NOMO-1 treated with DMSO at 0.1 percent for 48 hours (cell line): Measurements from ENCODE around the gene SLC4A4.

Experiments used
- DNase-seq: peaks from one replicate; lab custom pipeline; 2025; ENCODE audit not compliant: unreplicated experiment; lab: John Stamatoyannopoulos, UW

The SLC4A4 gene

DNA sequence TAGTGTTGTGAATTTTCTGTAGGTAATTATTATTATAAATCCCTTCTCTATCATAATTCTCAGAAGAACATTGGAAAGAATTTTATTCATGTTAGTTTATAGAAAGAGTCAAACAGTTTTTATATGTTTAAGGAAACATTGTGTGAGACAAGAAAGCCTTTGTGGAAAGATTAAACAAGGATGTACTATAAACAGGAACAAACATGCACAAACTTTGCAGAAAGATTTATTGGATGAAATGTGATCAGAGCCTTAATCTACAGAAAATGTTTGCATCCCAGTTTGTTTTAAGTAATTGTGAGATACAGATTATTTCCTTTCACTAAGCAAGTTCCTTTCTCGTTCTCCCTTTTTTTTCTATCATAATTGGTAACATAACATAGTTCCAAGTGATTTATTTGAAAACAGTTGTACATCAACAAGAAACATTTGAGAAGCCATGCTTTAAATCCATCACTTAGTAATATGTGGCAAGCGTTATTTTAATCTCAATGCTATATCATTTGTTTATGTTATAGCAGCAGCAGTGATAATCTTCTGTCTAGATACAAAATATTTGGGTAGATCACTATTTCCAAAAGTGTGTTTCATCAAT lies 129.4 kb downstream of the SLC4A4 start:
- no peak for DNase-seq

DNA sequence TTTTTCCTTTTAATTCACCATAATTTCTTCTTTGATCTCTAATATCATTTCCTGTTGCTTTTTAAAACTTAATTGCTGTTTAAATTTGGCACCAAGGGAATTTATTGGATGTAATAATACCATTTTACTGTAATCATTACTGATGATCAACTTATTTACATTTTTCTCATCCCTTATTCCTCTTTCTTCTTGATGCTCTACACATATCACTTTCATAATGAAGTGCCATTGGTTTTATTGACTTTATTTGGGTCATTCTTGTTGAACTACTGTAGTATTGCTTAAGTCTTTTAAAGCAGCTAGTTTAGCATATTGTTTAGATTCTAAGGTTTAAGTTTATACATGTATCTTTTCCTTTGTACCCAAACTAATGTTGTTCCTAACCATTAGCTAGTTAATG lies 130.7 kb downstream of the SLC4A4 start:
- DNase-seq = no peak

DNA sequence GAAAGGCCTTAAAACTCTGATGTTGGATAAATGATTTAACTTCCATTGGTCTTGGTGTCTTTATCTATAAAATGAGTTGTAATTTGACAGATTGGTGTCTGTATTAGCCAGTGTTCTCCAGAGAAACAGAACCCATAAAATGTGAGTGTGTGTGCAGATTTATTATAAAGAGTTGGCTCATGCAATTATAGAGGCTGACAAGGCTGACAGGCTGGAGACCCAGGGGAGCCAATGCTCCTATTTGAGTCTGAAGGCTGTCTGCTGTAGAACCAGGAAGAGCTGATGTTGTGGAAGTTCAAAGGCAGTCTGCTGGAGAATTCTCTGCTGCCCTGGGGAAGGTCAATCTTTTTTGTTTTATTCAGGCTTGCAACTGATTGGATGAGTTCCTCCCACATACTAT lies 131.7 kb downstream of the SLC4A4 start:
- DNase-seq = no peak

DNA sequence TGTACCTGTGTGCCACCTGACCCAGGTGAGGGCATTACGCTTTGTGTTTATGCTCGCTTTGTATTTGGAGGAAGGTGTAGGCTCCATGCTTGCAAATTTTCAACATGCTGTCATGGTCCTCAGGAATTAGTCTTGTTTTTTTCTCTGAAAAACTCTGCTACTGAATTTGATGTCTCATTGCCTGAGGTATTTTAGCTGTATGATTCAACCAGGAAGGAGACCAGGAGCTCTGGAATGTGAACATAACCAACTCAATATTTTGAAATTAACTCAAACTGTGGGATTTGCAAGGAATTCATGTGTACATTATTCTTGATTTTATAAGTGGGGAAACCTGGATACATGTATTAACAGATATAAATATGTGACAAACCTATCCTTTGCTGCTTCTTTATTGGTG lies 134.1 kb downstream of the SLC4A4 start:
- no peak for DNase-seq

DNA sequence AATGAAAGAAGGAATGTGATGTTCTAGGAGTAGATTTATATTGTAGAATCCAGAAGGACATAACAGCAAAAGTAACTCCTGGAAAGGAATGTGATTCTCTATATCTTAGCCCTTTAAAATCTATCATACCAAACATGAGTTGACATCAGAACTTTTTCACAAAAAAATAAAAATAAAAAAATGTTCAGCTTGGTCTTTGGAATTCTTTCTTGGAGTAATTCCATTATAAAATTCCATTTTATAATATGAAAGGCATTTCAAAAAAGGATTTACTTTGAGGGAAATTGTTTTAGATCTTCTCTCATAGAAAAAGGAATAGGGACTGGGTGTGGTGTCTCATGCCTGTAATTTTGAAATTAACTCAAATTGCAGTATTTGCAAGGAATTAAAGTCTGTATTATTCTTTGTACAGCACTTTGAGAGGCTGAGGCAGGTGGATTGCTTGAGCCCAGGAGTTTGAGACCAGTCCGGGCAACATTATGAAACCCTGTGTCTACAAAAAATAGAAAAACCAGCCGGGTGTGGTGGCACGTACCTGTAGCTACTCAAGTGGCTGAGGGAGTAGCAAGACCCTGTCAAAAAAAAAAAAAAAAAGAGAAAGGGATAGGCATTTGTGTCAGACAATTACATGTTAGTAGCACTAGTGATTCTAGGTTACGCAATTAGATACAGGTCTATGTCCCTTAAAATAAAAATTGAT lies 134.9 kb downstream of the SLC4A4 start:
- no peak for DNase-seq

DNA sequence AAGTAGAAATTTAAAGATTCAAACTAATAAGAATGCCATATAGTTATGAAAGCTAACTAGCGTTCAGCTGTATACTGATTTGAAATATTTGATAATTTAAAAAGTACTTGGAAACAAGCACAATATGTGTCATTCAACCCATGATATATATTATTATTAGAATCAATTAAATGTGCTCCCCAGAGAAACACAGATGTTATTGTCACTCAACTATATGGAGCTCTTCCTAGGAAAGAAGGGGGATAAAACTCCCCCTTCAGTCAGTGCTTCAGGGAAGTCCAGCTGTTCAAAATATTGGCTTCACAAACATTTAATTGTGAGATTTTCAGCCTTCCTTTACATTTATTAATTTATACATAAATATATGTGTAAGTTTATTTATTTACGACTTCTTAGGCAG lies 135.9 kb downstream of the SLC4A4 start:
- no peak for DNase-seq

DNA sequence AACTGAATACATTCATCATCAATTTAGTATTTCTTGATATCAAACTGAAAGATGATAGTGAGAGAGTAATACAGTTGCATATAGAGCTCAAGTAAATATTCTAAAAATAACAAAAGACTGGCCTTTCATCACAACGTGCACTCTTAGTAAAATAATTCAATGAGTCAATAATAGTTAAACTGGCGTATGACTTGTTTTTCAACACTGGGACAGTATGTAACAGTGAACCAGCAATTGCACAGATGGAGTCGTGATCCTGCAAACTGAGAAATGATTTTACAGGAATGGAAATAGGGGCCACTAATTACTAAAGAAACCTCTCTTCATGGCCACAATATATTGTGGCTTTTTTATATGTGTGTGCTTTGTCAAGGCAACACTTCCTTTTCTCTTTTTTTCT lies 137.4 kb downstream of the SLC4A4 start:
- DNase-seq = no peak

DNA sequence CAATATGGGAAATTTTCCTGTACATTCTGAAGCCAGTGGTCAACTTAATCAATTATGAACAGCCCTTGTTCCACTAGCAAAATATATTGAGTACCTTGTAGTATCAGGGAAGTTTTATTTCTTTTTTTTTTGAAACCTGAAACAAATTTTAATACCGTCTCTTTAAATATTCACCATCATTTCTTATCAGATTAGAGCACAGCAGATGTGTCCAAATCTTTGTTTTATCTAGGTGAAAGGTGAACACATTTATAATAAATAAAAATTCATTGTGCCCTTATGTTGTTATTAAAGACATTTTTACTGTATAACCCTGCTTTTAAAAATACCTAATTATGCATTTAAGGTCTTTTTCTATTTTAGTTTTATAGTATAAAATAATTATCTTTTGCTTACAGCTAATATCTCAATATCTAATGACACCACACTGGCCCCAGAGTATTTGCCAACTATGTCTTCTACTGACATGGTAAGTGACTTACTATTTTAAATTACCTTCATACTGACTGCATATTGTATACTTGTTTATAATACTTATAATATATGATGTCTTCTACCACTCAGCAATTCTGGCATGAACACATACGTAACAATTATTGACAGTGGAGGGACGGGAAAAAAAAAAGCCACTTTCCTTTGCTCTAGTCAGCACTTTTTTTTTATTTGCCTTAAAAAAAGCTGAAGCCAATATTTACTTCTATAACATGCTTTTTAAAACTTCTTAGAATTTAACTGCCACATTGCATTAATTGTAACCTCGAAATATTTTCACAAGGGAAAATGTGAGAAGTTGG lies 147.9 kb downstream of the SLC4A4 start:
- no peak for DNase-seq

DNA sequence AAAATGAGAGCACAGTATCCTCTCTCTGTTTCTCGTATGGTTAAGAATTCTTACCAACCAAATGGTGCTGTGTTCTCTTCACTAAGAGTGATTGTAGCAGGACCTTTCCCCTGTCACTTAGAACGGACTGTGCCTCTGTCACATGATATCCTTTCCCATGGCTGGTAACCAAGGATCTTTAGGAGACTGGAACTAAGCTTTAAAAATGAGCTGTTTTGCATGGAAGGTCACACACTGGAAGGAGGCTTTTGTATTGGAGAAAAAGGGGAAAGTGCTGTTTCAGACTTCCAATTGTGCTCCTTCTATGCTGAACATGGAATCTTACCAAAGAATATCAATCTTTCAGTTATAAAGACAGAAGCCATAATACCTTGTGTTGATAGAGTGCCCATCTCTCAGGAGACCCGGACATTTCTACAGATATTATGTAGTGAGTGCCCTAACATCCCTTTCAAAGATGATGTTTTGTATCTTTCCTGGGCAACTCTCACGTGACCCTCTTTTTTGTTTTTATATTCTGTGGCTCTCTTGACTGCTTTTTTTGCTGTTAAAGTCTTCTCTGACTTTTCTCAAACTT lies 148.6 kb downstream of the SLC4A4 start:
- DNase-seq = no peak

DNA sequence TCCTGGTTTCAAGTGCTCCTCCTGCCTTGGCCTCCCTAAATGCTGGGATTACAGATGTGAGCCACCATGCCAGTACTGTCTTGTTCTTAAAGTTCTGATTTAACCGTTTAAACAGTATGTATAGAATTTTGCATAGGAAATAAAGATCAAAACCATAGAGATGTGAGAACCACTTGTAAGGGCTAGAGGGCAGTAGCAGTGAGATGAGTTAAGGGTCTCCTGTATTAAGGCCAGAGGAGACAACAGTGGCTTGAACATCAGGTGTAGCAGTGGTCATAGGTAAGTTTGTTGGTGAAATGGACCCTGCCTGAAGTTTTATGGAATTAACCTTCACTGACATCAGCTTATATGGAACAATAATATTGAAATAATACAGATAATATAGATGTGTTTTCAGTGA lies 155.7 kb downstream of the SLC4A4 start:
- no peak for DNase-seq

DNA sequence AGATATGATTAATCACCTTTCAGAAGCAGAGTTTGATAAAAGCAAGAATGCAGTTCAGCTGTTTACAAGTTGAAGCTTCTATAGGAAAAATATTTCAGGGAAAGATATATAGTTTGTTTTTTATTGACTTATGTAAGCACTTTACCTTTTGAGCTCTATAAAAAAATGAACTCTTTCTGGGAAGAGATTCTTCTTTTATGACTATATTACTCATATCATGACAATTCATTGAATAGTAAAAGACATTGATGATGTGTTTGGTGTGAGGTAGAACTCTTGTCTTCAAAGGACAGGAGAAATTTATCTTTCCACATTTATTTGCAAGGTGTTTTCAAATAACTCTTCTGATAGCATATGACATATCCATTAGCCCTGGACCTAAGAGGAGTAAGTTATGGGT lies 156.6 kb downstream of the SLC4A4 start:
- no peak for DNase-seq

DNA sequence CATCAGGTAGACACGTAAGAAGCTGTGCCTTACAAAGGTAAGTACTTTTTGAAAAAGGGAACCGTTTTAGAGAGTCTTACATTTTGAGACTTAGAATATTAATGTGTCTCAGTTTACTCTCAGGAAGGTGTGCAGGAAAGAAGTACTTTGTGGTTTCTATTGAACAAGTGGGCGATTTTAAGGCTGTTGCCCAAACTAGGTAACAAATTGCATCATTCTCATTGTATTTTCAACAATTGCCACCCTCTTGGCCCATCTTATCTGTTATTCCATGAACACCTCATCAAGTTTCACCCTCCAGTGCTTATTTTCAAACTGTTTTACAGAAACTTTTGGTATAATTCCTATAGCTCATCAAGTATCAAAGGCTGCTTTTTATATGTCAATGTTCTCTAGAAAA lies 158.3 kb downstream of the SLC4A4 start:
- DNase-seq = no peak

DNA sequence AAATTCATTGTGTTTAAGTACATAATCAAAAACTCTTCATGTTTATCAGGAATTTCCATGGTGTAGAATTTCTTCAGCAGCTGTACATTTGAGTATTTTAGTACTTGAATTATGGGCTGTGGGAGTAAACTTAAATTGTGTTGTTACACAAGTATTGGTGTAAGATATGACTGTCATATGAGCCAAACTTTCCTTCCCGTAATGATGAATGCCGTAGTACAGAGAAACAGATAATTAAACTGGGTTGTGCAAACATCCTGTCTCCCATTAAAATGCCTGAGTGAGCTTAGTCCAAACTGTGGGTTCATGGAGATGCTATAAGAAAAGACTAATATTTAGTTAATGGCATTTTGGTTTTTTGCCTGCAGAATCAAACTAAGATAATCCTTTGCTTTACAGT lies 159.2 kb downstream of the SLC4A4 start:
- DNase-seq = no peak

DNA sequence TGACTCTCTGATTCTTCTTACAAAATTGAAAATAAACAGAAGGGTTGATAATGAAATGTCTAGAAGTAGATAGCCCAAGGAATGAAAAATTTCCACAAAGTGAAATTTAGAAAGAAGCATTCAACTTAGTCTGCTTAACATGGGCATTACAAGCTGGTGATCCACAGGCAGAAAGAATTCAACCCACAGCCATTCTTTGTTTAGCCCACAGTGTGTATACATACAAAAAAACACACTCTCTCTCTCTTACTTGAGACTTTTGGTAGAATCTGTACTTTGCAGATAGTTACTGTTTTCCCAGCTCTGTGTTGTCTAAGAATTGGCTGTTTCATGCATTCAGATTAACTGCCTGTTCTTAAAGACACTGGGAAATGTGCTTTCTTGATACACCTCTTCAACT lies 159.8 kb downstream of the SLC4A4 start:
- no peak for DNase-seq

DNA sequence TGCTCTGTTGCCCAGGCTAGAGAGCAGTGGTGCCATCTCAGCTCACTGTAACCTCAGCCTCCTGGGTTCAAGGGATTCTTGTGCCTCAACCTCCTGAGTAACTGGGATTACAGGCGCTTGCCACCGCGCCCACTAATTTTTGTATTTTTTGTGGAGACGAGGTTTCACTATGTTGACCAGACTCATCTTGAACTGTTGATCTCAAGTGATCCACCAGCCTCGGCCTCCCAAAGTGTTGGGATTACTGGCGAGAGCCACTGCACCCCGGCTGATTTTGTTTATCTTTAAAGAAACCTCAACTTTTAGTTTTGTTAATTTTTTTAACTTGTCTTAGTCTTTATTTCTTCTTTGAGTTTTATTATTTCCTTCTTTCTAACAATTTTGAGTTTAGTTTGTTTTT lies 163.2 kb downstream of the SLC4A4 start:
- DNase-seq = no peak

DNA sequence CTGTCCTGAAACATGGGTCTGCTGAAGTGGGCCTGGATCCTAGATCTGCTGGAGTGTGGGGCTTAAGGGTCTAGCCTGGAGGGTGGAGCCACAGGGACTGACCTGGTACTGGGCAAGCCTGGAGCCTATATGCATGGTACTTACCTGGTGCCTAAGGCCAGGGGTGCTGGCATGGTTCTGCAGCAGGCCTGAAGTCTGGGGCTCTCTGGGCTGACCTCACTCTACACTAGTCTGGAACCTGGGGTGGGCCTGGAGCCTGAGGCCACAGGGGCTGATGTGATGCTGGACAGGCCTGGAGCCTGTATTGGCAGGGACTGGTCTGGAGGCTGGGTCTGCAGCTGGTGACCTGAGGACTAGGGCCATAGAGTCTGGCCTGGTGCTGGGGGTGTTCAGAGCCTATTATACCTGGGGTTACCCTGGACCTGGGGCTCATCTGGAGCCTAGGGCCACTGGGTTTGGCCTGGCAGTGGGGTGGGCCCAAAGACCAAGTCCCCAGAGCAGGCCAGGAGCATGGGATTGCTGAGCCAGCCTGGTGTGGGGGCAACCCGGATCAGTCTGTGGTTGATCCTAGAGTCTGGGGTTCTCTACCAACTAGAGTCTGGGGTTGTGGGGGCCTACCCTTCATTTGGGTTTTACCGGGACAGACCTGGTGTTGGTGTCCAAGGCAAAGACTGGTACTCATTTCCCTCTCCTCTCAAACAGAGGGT lies 179.6 kb downstream of the SLC4A4 start:
- DNase-seq = no peak

DNA sequence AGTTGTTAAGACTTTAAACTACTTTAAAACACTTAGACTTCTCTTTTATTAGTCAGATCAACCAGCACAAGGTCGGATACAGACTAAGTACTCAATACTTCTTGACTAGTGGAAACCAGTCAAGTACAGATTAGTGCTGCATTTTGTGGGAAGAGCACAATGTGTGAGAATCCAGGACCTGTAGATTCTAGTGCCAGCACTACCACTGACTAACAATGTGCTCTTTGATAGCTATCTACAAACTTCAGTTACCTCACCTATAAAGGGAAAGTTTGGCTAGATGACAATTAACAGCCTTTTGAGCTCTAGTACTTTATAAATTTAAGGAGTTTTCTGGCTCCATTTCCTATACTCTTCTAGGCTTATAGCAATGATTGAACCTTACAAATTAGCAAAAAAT lies 181.5 kb downstream of the SLC4A4 start:
- no peak for DNase-seq

DNA sequence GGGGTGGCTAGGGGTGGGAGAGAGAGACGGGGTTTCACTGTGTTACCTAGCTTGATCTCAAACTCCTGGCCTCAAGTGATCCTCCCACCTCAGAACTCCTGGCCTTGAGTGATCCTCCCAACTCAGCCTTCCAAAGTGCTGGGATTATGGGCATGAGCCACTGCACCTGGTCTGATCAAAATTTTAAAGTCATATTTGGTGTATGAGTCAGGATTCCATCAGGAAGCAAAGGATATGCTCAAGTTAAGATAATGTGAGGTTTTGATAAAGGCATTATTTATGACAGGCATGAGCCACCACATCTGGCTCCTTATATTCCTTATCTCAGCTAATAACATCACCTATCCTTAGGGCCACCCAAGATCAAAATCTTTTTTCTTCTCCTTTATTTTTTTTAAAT lies 182.0 kb downstream of the SLC4A4 start:
- no peak for DNase-seq

DNA sequence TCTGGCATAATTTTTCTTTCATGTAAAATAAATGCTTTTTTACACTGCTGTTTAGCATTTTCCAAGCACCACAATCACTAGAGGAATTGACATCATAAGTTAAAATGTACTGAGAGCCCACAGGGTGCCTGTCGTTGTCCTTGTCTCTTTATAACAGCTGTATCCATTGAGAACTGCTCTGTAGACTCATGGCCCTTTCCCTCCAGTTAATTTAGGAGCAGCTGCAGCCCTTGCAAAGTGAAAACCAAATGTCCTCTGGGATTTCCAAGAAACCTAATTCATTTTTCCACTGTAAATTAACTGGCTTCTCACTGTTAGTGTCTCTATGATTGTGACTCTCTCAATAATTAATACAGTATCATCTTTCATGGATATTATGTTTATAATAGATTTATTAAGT lies 185.9 kb downstream of the SLC4A4 start:
- no peak for DNase-seq

DNA sequence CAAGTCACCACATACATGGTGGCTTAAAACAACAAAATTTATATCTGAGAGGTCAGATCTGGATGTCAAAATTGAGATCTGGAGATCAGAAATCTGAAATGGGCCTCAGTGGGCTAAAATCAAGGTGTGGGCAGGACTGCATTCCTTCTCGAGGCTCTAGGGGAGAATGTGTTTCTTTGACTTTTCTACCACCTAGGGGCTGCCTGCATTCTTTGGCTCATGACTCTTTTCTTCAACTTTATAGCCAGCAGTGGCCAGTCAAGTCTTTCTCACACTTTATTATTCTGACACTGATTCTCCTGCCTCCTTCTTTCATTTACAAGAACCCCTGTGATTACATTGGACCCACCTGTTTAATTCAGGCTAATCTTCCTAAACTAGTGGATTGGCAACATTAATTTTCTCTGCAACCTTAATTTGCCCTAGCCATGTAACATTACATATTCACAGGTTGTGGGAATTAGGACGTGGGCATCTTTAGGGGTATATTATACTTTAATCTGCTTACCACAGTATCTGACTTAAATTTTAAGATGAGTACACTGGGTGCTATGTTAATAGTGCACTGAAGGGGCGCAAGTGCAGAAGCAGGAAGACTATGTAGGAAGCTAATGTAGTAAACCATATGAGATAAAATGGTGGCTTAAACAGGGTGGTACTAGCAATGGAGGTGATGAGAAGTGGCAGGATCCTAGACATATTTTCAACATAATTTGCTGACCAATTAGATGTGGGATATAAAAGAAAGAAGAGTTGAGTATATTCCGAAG lies 188.0 kb downstream of the SLC4A4 start:
- DNase-seq = no peak

DNA sequence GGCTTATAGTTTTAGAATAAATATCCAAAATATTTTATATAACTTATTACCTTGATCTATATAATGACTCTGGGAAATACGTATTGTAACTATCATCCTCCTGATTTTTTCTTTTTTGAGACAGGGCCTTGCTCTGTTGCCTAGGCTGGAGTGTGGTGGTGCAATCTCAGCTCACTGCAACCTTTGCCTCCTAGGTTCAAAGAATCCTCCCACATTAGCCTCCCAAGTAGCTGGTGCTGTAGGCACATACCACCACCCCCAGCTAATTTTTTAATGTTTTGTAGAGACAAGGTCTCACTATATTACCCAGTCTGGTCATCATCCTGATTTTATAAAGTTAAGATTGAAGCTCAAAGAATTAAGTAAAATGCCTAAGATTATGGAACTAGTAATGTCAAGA lies 193.6 kb downstream of the SLC4A4 start:
- DNase-seq = no peak
